Neural cell (in vitro differentiated cells): ENCODE data around the gene KIF16B. TPM values are rescaled to one million over a fixed set of nuclear protein-coding genes. Genes with fewer than 3 reads are reported as not detected.

Experiments
- H2AFZ ChIP-seq: fragments of 200-600, 300-800 bp; sonication (generic), shearing (Covaris generic); 2 replicates; pipeline ENCODE4 v1.6.0; 2014; ENCODE audit warnings: low read depth, mild to moderate bottlenecking, antibody characterized with exemption, low read length, moderate library complexity
- H3F3A ChIP-seq: fragments of 200-600 bp; shearing (Covaris generic); 2 replicates; pipeline ENCODE4 v1.6.1; 2016; ENCODE audit warnings: mild to moderate bottlenecking, moderate library complexity, mixed read lengths, antibody characterized with exemption, low read length; ENCODE audit not compliant: insufficient read depth, poor library complexity, severe bottlenecking
- H3K27ac ChIP-seq: fragments of 200-600, 300-800 bp; sonication (generic), shearing (Covaris generic); 2 replicates; pipeline ENCODE4 v1.5.1; 2014; ENCODE audit warnings: mild to moderate bottlenecking, low read length, moderate library complexity
- H3K27me3 ChIP-seq: fragments of 300-800, 200-600 bp; sonication (generic), shearing (Covaris generic); 2 replicates; pipeline ENCODE4 v1.6.0; 2014; ENCODE audit warnings: mild to moderate bottlenecking, low read depth, low read length, moderate library complexity; ENCODE audit not compliant: insufficient read depth
- H3K36me3 ChIP-seq: fragments of 300-800, 200-600 bp; sonication (generic), shearing (Covaris generic); 2 replicates; pipeline ENCODE4 v1.5.1; 2014; ENCODE audit warnings: mild to moderate bottlenecking, antibody characterized with exemption, low read length, moderate library complexity; ENCODE audit not compliant: insufficient read depth
- H3K4me2 ChIP-seq: fragments of 300-800, 200-600 bp; sonication (generic), shearing (Covaris generic); 2 replicates; pipeline ENCODE4 v1.6.0; 2014; ENCODE audit warnings: mild to moderate bottlenecking, low read length
- H3K4me3 ChIP-seq: fragments of 300-800, 200-600 bp; sonication (generic), shearing (Covaris generic); 2 replicates; pipeline ENCODE4 v1.5.1; 2014; ENCODE audit warnings: mild to moderate bottlenecking, low read length, moderate library complexity
- H3K79me2 ChIP-seq: fragments of 200-600 bp; shearing (Covaris generic); replicated peaks from 2 replicates; pipeline ENCODE4 v1.6.0; 2014; ENCODE audit warnings: mild to moderate bottlenecking, low read length, moderate library complexity; ENCODE audit not compliant: insufficient read depth
- H3K9ac ChIP-seq: fragments of 300-800, 200-600 bp; sonication (generic), shearing (Covaris generic); 2 replicates; pipeline ENCODE4 v1.6.1; 2016; ENCODE audit warnings: mild to moderate bottlenecking, low read length, mixed read lengths
- H3K9me2 ChIP-seq: fragments of 200-600 bp; shearing (Covaris generic); 2 replicates; pipeline ENCODE4 v1.6.1; 2016; ENCODE audit warnings: mild to moderate bottlenecking, low read length, mixed read lengths; ENCODE audit not compliant: insufficient read depth
- H3K9me3 ChIP-seq: fragments of 200-600, 300-800 bp; sonication (generic), shearing (Covaris generic); 2 replicates; pipeline ENCODE4 v1.6.1; 2016; ENCODE audit warnings: mild to moderate bottlenecking, mixed run types, low read length, moderate library complexity, mixed read lengths
- H4K20me1 ChIP-seq: fragments of 200-600 bp; shearing (Covaris generic); 2 replicates; pipeline ENCODE4 v1.6.1; 2016; ENCODE audit warnings: mild to moderate bottlenecking, mixed run types; ENCODE audit not compliant: insufficient read depth
- EP300 ChIP-seq: fragments of 450-650 bp; conservative IDR thresholded peaks from 2 replicates; pipeline ENCODE4 v1.6.1; 2014; ENCODE audit warnings: antibody characterized with exemption, mild to moderate bottlenecking, moderate library complexity; ENCODE audit not compliant: poor library complexity, severe bottlenecking
- EZH2 ChIP-seq: fragments of 200-600, 300-800 bp; shearing (Covaris generic), sonication (generic); IDR thresholded peaks from 2 replicates; pipeline ENCODE4 v1.6.1; 2014; ENCODE audit warnings: antibody characterized with exemption, low read length, borderline replicate concordance, mild to moderate bottlenecking; ENCODE audit not compliant: insufficient read depth, poor library complexity, severe bottlenecking
- MXI1 ChIP-seq: fragments of 450-650 bp; conservative IDR thresholded peaks from 2 replicates; pipeline ENCODE4 v1.6.1; 2014; ENCODE audit warnings: antibody characterized with exemption, mild to moderate bottlenecking; ENCODE audit not compliant: poor library complexity, severe bottlenecking
- POLR2AphosphoS5 ChIP-seq: IDR thresholded peaks from 2 replicates; pipeline ENCODE4 v1.6.1; 2012
- RAD21 ChIP-seq: fragments of 450-650 bp; conservative IDR thresholded peaks from 2 replicates; pipeline ENCODE4 v1.6.1; 2014; ENCODE audit warnings: antibody characterized with exemption, mild to moderate bottlenecking, moderate library complexity
- SMC3 ChIP-seq: fragments of 450-650 bp; conservative IDR thresholded peaks from 2 replicates; pipeline ENCODE4 v1.6.1; 2014; ENCODE audit warnings: antibody characterized with exemption, mild to moderate bottlenecking, moderate library complexity; ENCODE audit not compliant: poor library complexity
- TAF1 ChIP-seq: IDR thresholded peaks from 2 replicates; pipeline ENCODE4 v1.6.1; 2012; ENCODE audit warnings: low read depth
- polyA plus RNA-seq: library from polyadenylated mRNA; depleted of rRNA; stranded (reverse); fragments of >200 nt; gene quantifications from 2 replicates; pipeline ENCODE4 v1.2.3, GENCODE V29; 2014
- TF ChIP-seq, protein P1 (sequence below): fragments of 450-650 bp; IDR thresholded peaks from 2 replicates; pipeline ENCODE4 v1.5.1; 2014; ENCODE audit warnings: antibody characterized with exemption, mild to moderate bottlenecking, moderate library complexity; ENCODE audit not compliant: poor library complexity, severe bottlenecking
- TF ChIP-seq, protein P2 (sequence below): IDR thresholded peaks from 2 replicates; pipeline ENCODE4 v1.6.1; 2012; ENCODE audit warnings: borderline replicate concordance

Gene KIF16B
- polyA plus RNA-seq, 1 donor from 2014 or later: 3.8 TPM

DNA sequence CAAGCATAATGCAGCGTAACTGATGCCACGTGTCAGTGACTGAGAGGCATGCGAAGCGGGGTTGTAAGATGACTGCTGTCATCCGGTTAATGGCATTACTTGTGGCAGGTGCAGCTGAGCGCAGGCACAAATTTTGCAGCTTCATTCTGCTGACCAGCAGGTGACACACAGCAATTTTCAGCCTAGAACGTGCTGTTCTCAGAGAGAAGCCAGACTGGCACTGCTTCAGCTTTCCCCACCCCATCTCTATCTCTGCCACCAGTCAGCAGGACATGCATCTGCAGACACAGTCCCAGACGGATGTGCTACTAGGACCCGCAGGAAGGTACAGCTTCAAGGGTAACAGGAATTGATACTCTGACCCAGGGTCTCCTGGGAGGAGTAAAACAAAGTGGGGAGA is 221.8 kb downstream of the KIF16B start:
- Histone ChIP-seq H2AFZ (no peak overlapping the region), H4K20me1 (no peaks in the 10 kb centered on the region), H3K79me2 (no peaks in the 10 kb centered on the region), H3K4me2 (no peak overlapping the region), H3F3A (no peaks in the 10 kb centered on the region), H3K9me3 (no peaks in the 10 kb centered on the region), H3K4me3 (no peak overlapping the region), H3K27me3 (no peaks in the 10 kb centered on the region), H3K27ac (no peak overlapping the region), H3K36me3 (no peaks in the 10 kb centered on the region), H3K9me2 (no peaks in the 10 kb centered on the region), H3K9ac (no peak overlapping the region)
- TF ChIP-seq POLR2AphosphoS5: no peak
- peak; percentile 20 for TF ChIP-seq EP300
- no peak for TF ChIP-seq TAF1
- no peak for TF ChIP-seq SMC3
- TF ChIP-seq, protein P1, sequence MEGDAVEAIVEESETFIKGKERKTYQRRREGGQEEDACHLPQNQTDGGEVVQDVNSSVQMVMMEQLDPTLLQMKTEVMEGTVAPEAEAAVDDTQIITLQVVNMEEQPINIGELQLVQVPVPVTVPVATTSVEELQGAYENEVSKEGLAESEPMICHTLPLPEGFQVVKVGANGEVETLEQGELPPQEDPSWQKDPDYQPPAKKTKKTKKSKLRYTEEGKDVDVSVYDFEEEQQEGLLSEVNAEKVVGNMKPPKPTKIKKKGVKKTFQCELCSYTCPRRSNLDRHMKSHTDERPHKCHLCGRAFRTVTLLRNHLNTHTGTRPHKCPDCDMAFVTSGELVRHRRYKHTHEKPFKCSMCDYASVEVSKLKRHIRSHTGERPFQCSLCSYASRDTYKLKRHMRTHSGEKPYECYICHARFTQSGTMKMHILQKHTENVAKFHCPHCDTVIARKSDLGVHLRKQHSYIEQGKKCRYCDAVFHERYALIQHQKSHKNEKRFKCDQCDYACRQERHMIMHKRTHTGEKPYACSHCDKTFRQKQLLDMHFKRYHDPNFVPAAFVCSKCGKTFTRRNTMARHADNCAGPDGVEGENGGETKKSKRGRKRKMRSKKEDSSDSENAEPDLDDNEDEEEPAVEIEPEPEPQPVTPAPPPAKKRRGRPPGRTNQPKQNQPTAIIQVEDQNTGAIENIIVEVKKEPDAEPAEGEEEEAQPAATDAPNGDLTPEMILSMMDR: no peak
- TF ChIP-seq, protein P2, sequence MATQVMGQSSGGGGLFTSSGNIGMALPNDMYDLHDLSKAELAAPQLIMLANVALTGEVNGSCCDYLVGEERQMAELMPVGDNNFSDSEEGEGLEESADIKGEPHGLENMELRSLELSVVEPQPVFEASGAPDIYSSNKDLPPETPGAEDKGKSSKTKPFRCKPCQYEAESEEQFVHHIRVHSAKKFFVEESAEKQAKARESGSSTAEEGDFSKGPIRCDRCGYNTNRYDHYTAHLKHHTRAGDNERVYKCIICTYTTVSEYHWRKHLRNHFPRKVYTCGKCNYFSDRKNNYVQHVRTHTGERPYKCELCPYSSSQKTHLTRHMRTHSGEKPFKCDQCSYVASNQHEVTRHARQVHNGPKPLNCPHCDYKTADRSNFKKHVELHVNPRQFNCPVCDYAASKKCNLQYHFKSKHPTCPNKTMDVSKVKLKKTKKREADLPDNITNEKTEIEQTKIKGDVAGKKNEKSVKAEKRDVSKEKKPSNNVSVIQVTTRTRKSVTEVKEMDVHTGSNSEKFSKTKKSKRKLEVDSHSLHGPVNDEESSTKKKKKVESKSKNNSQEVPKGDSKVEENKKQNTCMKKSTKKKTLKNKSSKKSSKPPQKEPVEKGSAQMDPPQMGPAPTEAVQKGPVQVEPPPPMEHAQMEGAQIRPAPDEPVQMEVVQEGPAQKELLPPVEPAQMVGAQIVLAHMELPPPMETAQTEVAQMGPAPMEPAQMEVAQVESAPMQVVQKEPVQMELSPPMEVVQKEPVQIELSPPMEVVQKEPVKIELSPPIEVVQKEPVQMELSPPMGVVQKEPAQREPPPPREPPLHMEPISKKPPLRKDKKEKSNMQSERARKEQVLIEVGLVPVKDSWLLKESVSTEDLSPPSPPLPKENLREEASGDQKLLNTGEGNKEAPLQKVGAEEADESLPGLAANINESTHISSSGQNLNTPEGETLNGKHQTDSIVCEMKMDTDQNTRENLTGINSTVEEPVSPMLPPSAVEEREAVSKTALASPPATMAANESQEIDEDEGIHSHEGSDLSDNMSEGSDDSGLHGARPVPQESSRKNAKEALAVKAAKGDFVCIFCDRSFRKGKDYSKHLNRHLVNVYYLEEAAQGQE: no peak
- TF ChIP-seq EZH2: no peak
- no peak for TF ChIP-seq MXI1
- TF ChIP-seq RAD21: no peak

DNA sequence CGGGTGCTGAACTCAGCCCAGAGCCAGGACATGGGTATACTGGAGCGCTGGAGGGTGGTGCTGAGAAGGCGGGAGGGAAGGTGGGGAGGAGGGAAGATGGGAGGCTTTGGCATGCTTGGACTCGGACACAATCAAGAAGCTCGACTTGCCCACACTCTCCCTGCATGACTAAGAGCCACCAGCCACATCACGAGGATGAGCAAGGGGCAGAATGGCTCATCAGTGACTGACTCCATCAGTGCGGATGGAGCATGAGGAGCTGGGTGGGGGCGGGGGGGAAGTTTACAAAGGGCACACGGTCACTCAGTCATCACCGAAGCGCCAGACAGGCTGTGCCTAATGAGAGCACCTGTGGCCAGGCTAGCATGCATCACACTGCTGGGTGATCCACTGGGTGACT is 222.8 kb downstream of the KIF16B start:
- H4K20me1 ChIP-seq: no peaks in the 10 kb centered on the region
- no peak overlapping the region for H2AFZ ChIP-seq
- no peaks in the 10 kb centered on the region for H3K36me3 ChIP-seq
- no peaks in the 10 kb centered on the region for H3F3A ChIP-seq
- no peaks in the 10 kb centered on the region for H3K79me2 ChIP-seq
- no peak overlapping the region for H3K4me2 ChIP-seq
- no peaks in the 10 kb centered on the region for H3K27me3 ChIP-seq
- no peak overlapping the region for H3K27ac ChIP-seq
- H3K4me3 ChIP-seq: no peak overlapping the region
- TF ChIP-seq EP300 (no peak), MXI1 (no peak), RAD21 (no peak), POLR2AphosphoS5 (no peak)
- TF ChIP-seq, protein P2: no peak
- H3K9me3 ChIP-seq: no peaks in the 10 kb centered on the region
- no peak overlapping the region for H3K9ac ChIP-seq
- no peaks in the 10 kb centered on the region for H3K9me2 ChIP-seq
